OCI-LY7 (cell line): ENCODE measurements around the gene PCDHB15.

Experiments
- CTCF ChIP-seq: fragments of 200-600 bp; sonication (generic); conservative IDR thresholded peaks from 2 replicates; pipeline ENCODE4 v1.5.1; 2014; ENCODE audit warnings: mild to moderate bottlenecking, antibody characterized with exemption, low read length, moderate library complexity, mixed read lengths
- EZH2phosphoT487 ChIP-seq: fragments of 200-600 bp; sonication (generic); IDR thresholded peaks from 2 replicates; pipeline ENCODE4 v1.6.1; 2018; ENCODE audit warnings: low read depth, borderline replicate concordance, mild to moderate bottlenecking, mixed run types, antibody characterized with exemption, low read length, moderate library complexity, mixed read lengths

GRCh38 chr5:141208478-141208877 is 36.7 kb upstream of the PCDHB15 start, which contains the start of gene PCDHB12:
- TF ChIP-seq CTCF (peak; percentile 78), EZH2phosphoT487 (no peak)
